Stimulated activated CD4-positive, alpha-beta T cell treated with anti-CD3 and anti-CD28 coated beads, TNF-alpha, amount 100 ng/mL, for 24 hours (primary cell): ENCODE data around the gene EPB41L1.

Source experiments
- DNase-seq, 3 experiments: peaks; one replicate each; pipeline ENCODE4 v3.0.0-alpha.2; 2020; ENCODE audit warnings: low read depth in 3 of 3

Gene EPB41L1

DNA sequence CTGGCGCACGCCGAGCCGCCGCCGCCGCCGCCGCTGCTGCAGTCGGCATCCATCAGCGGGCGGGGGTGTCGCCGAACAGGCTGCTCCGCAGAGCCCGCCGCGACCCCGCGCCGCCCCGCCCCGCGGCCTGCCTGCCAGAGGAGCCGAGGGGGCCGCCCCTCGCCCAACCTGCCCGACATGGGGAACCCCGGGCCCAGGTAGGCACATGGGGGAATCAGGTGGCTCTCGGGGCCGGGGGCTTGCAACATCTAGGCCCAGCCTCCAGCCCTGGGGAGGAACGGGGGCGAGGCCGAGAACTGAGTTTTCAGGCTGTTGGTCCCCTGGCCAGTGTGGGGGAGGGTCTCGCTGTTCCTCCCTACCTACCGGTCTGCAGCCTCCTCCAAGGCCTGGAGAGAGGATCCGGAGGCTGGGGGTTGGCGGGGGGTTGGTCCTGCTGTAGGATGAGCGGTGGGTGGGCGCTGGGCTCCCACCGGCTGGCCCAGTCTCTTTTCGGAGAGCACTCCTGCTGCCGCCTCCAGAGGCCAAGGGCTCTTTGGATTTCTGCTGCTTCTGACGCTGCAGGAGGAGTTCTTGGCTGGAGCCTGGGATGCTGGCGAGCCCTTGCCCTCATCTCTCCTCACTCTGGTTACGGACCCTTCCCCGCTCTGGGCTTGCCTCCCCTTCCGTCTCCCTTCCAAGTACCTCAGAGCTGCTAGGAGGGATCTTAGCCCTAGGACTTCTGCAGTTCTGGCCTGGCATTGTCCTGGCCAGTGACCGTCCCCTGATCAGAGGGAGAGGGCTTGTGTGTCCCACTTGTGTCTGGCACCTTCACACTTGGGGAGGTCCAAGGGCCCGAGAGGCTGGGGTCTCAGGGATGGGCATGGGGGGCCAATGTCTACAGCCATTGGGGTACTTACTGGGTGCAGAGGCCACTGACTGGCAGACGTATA lies at the start of gene EPB41L1:
EPB41L1 (plus strand) TSS at position 41 of the 929 bp plus-strand sequence. CDS start 19,038 bp downstream, outside the sequence.
- no peak for DNase-seq

DNA sequence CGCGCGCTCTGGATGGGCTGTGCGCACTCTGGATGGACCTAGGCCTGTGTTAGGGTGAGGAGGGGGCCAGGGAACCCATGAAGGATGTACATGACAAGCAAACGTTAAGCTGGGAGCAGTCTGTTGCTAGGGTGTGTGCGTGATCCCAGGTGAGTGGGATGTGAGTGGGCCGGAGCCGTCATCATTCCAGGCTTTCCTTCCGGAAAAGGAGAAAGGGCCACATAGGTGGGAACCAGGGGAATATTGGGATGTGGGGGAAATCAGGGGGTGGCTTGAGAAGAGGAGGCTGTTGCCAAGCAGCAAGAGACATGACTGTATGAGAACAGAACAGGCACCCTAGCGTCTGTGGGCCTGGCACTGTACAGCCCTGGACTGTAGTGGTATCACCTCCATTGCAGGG lies 49.7 kb upstream of the EPB41L1 start:
- DNase-seq = no peak

DNA sequence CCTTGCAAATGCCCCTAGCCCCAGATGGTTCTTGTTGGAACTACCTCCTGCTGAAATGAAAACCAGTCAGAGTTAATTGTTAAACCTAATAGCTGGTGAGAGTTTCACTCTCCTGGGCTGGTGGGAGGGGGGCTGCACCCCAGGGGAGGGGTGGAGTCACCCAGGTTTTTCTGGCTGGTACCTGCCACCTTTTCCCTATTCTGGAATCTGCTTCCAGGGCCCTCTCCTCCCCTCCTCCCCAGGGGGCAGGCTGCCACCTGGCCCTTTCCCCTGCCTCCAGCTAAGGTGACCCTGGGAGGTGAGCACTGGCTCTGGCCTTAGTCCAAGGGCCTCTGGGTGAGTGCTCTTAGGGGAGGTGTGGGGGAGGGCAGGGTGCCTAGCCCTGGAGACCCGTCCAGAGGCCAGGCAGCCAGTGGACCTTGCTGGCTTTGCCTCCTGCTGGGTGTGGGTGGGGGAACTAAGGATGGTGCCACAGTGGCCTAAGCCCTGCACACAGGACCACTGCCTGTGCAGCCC lies 48.8 kb upstream of the EPB41L1 start:
- DNase-seq = no peak

DNA sequence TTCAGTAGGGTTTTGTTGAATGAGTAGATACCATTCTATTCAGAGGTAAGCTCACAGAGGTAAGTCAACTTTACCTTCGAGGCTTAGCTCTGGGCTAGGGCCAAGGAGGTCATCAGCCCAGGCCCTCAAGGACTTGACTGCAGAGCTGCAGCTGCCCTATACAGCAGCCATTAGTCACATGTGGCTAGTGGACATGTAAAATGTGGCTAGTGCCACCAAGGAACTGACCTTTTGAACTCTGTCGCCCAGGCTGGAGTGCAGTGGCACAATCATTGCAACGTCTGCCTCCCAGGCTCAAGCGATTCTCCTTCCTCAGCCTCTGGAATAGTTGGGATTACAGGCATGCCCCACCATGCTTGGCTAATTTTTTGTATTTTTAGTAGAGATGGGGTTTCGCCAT lies 47.9 kb upstream of the EPB41L1 start:
- DNase-seq = no peak

DNA sequence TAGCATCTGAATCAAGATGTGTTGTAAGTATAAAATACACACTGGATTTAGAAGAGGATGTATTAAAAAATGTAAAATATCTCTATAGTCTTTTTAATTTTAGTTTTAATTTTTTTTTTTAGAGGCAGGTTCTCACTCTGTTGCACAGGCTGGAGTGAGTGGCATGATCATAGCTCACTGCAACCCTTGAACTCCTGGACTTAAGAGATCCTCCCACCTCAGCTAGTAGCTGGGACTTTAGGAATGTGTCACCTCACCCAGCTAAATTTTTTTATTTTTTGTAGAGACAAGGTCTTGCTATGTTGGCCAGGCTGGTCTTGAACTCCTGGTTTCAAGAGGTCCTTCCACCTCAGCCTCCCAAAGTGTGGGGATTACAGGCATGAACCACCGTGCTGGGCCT lies 46.7 kb upstream of the EPB41L1 start:
- DNase-seq = no peak

DNA sequence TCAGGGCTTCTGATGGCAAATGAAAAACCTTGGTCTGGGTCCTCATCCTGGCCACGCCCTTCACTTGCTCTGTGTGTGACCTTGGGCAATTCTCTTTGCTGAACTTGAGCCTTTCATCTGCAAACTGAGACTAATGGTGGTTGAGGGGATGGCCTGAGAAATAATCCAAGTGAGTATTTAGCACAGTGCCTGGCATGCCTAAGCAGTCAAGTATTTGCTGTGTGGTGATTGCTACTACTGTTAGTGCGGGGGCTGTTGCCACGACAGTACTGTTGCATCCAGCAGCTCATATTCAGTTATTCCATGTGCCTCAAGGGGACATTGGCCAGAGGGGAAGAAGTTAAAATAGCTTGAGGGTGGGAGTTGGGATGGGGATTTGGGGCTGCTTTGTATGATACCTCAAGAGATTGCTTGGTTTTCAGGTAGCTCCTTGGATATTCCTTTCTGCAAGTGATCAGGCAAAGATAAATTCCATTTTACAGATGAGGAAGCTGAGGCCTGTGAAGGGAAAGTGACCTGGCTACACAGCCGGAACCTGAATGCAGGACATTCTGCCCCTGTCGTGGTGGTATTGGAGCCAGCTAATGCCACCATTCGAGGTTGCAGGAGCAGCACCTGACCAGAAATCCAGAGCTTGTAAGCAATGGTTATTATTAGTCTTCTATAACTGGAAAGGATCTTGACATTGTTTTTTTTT lies 45.1 kb upstream of the EPB41L1 start:
- no peak for DNase-seq

DNA sequence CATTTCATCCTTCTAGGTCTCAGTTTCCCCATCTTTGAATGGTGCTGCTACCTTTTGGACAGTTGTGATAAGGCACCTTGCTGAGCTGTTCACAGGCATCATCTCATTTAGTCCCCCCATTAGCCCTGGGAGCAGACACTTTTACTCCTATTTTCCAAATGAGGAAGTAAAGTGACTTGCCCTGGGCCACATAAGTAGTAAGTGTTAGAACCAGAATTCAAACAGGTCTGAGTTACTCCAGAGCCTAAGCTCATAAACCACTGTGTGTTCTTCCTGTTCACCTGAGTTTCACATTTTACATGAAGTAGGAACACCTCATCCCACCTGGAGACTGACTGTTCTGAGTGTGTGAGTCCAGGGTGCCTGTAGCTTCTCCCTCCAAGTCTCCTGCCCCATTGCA lies 43.5 kb upstream of the EPB41L1 start:
- DNase-seq = no peak

DNA sequence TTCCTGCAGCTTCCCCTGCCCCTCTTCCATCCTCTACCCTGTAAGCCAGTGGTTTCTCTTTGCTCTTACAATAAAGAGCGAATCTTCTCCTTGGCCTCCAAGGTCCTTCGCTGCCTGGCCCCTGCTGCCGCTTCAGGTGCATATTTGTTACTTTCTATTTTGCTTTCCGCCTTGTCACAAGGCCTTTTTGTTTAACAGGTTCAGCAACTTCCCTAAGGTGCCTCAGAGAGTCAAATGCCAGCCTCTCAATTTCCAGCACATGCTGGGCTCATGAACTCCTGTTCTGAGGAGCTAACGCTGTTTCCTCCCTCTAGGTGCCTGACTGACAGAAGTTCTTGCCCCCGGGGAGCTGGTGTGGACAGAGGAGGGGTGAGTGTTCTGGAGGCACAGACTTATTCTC lies 42.4 kb upstream of the EPB41L1 start:
- no peak for DNase-seq

DNA sequence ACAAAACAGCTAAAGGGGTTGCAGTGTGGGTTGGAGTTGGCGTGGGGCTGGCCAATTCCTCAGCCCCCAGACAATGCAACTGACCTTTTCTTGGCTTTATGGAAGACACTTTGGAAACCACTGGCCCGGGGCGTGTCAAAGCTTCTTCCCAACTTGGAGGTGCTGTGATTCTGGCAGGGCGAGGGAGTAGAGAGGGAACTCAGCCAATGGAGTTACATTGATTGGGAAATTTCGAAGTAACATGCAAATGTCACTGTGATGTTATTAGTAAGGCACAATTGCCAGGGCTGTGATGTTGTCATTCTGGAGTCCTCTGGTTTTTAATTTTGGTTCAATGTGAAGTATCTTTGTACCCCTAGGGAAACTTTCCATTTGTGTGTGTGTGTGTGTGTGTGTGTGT lies 41.5 kb upstream of the EPB41L1 start:
- no peak for DNase-seq

DNA sequence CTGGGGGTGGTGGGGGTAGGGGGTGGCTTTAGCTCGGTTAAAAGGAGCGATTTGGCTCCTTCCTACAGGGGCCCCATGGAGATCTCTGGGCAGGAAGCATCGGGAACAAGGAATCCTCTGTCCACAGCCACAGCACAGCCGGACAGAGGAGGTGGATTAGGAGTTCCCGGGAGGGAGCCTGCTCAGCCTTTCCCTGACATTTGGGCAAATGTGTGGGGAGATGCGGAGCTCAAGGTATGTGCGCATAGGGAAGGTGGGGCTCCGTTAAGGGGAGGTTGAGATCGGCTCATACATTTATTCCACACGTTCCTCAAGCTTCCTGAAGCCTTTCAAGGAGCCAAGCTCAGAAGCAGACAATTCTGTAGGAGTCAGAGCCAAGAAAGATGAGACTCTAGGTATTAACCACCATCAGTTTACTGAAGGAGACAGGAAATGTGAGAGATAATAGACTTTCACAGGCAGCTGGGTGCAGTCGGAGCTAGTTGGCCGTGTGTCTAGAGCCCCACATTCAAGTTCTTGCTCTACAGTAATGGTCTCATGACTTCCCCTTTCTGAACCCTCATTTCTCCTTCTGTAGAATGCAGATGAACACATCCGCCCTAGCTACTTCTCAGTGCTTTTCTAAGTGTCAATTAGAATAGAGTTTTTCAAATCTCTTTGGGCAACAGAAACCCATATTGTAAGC lies 40.8 kb upstream of the EPB41L1 start:
- no peak for DNase-seq

DNA sequence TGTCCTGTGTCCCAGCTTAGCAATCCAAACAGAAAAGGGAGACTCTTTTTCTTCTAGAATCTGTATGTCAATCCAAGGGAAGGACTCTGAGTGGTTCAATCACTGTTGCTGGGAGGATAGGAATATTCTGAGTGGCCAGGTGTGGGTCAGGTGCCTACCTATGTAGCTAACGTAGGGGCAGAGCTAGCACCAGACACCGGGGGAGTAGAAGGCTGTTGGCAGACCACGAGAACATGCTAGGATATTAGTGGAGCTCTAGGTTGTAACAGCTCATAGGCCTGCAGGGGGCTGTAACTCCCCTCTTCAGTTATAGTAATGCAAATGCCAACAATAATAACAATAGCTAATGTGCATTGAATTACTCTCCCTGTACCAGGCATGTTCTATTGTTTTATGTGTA lies 39.8 kb upstream of the EPB41L1 start:
- DNase-seq = no peak

DNA sequence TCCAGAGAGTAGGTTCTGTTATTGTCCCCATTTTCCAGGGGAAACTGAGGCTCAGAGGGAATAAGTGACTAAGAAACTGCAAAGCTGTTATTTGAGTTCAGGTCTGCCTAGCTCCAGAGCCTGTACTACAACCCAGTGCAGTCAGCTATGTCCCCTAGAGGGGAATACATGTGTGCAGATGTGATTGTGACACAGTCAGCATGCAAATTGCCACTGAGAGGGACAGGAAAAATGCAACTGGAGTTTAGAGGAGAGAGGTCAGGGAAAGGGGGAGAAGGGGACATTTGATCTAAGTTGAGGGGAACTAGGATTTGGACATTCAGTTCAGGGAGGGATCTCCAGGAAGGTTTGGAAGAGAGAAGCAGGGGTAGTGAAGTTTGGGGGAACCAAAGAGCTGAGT lies 38.6 kb upstream of the EPB41L1 start:
- no peak for DNase-seq

DNA sequence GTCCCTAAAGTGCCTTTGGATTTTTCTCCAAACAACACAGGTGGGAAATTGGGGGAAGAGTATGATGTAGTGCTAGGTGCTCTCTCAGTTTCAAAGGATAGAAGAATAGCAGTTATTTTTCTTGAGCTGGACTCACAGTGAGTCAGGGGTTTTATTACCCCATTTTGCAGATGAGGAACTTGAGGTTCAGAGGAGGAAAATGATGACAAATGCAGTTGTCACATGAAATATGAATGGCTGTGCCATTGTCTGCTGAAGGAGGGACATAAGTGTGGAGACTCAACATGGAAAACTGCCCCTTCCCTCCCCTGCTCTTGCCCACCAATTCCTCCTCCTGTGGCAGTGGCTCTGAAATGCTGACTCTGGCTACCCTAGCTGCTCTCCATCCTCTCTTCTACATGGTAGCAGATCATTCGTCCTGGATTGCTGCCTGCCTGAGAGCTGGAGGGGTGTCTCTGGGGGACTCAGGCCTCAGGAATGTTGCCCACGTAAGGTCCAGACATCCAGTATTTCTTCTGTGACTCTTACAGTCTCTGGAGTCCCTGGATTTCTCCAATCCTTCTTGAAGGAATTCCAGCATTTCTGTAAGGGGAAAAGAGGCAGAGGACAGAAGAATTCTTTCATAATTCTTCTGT lies 37.6 kb upstream of the EPB41L1 start:
- no peak for DNase-seq

DNA sequence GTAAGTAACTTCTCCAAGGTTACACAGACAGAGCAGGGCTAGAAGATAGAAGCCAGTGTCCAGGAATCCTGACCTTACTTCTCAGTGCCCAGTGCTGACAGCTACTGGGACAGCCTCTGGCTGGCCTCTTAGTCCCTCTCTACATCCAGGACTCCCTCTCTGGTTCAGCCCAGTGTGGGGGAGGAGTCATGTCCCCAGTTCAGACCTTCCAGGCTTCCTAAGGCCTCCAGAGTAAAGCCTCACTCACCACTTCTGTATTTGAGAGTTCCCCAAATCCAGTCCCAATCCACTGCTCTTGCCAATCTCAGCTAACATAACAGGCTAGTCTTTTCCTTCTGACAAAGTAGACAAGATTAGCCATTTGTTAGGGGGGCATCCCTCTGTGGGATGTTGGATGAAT lies 36.9 kb upstream of the EPB41L1 start:
- DNase-seq = no peak

DNA sequence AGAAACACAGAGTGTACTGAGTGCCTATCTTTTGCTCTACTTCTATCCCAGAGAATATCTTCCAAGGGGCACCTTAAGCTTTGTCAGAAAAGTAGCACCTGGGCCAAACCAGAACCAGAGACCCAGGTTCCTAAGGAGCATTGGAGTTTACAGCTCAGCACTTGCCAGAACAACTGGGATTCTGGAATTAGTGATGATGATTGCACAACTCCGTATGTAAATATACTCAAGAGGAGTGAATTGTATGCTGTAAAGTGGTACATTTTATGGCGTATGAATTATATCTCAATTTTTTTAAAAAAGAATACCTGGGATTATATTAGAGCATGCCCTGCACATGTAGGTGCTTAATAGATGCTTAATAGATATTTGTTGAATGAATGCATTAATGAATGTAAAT lies 36.2 kb upstream of the EPB41L1 start:
- no peak for DNase-seq

DNA sequence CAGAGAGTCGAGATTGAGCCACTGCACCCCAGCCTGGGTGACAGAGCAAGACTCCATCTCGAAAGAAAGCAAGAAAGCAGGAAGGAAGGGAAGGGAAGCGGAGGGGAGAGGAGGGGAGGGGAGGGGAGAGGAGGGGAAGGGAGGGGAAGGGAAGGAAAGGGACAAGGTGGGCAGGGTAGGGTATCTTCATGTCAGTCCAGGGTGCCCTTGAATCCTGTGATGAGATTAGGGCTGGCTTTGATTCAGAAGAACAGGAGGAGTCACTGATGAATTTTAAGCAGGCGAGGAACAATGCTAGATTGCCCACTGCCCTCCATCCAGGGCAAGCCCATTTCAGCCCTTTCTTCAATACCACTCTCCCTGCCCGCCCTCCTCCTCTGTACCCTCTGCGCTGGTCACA lies 35.0 kb upstream of the EPB41L1 start:
- DNase-seq = no peak

DNA sequence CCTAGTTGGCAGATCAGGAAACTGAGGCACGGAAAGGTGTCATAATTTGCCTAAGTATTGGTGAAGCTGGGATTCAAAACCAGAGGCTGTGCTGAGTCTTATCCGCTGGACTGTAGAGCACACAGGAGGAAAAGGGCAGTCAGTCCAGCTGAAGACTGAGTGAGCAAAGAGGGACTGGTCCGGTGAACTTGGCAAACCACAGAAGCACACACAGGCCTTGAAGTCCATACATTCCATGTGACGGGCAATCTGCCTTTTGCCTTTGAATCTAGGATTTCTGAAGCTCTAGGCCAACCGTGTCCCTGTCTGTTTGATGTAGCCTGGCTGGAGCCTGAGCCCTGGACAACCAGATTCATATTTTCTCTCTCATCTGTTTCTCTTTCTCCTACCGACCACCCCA lies 34.3 kb upstream of the EPB41L1 start:
- DNase-seq = no peak

DNA sequence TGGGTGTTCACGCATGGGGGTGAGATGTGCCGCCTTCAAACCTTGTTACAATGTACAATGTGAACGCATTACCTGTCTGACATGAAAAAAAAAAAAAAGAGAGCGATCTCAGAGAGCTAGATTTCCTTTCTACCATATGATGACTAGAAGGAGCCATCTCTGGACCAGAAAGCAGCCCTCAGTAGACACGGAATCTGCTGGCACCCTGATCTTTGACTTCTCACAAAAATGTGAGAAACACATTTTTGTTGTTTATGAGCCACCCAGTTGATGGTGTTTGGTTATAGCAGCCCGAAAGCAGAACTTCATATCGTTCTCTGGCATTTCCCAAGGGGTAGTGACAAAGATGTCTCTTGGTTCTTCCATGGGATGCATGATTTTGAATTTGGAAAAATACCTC lies 33.5 kb upstream of the EPB41L1 start:
- no peak for DNase-seq

DNA sequence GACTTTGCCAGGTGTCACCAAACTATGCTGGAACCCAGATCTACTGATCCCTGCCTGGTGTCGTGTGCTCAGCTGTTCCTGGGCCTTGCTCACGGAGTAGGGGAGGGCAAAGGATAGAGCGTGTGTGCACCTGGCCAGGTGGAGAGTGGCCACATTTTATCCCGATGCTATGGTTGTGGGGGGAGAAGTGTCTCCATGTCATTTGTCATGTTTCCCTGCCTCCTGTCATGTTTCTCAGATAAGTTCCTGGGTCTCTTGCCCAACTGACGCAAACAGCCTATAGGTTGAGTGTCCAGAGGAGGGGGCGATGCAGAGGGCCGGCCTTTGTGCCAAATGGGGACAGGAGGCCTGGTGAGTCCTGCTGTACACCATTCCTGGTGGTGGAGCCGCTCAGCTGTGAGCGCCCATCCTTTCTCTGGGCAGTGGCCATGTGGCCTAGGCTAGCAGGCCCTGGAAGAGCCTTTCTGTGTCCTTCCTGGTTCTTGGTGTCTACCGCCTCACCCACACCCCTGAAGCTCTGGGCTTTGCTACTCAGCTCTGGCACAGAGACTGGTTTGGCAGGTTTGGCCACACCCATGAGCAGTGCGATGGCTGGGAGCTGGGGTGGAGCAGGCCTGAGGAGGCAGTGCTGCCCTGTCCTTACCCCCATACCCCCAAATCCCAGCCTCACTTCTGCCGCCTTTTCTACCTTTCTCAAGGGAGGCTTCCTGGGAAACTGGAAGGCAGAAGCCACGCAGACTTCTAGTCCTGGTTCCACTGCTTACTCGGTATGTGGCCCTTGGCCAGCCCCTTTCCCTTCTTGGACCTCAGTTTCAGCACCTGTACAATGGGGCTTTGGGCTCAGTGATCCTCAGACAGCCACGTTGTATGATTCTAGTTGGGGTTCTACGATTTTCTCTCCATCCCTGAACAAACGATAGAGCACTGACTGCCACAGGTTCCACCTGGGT lies 32.3 kb upstream of the EPB41L1 start:
- no peak for DNase-seq

DNA sequence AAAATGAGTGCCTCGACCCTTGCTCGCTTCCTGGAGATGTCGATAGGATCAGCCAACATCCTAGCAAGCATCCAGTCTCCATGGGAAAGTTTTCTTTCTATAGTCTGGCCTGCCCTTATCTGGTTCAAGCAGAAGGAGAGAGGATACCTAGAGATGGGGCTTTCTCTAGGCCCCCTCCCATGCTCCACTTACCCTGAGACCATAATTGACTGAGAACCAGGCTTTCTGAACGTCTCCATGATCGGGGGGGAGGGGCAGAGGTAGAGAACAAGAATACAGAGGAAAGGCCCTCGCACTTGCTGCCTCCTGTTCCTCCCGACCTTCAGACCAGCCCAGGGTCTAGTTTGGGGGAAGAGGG lies 31.6 kb upstream of the EPB41L1 start:
- DNase-seq = no peak

DNA sequence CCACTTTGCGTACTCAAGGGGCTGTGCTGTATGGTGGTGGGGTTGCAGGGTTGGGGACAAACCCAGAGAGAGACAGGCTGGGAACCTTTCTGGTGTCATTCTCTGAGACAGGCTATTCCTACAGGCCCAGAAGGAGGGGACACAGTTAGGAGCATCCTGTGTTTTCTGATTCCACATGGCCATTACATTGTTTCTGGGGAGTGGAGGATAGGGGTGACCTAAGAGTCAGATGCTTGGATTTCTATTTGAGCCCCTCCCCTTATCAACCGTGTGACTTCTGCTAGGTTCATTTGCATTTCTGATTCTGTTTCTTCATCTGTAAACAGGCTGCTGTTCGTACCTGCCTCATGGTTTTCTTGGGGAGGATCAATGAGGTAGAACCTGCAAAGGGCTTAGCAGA lies 29.4 kb upstream of the EPB41L1 start:
- DNase-seq = no peak
